Liver (tissue), 3 donors: ENCODE data around the gene PAK1.

Source experiments
- EGR1 ChIP-seq, 2 donors: IDR thresholded peaks; 2 replicates each; pipeline ENCODE4 v1.6.1; 2016 to 2018; ENCODE audit warnings: antibody characterized with exemption in 2 of 2, low read depth in 2 of 2
- GABPA ChIP-seq, 2 donors: IDR thresholded peaks in 1 of 2; conservative IDR thresholded peaks in 1 of 2; 2 replicates each; pipeline ENCODE4 v1.6.1; 2016; ENCODE audit warnings: antibody characterized with exemption in 2 of 2, mild to moderate bottlenecking in 1 of 2, moderate library complexity in 1 of 2
- JUND ChIP-seq, 2 donors: IDR thresholded peaks; 2 replicates each; pipeline ENCODE4 v1.6.1; 2016; ENCODE audit warnings: antibody characterized with exemption in 2 of 2
- SP1 ChIP-seq: IDR thresholded peaks from 2 replicates; pipeline ENCODE4 v1.6.1; 2018; ENCODE audit warnings: antibody characterized with exemption, mild to moderate bottlenecking
- YY1 ChIP-seq: IDR thresholded peaks from 2 replicates; pipeline ENCODE4 v1.6.1; 2016; ENCODE audit warnings: antibody characterized with exemption, mild to moderate bottlenecking
- ZBTB33 ChIP-seq: IDR thresholded peaks from 2 replicates; pipeline ENCODE4 v1.6.1; 2016; ENCODE audit warnings: antibody characterized with exemption
- TF ChIP-seq, protein P1 (sequence below): fragments of 150-350 bp; IDR thresholded peaks from 2 replicates; pipeline ENCODE4 v1.5.1; 2017; ENCODE audit warnings: improper control_type of control experiment, low read depth, low read length; ENCODE audit not compliant: missing input control
- TF ChIP-seq, protein P2 (sequence below): IDR thresholded peaks from 2 replicates; pipeline ENCODE4 v1.6.1; 2016; ENCODE audit warnings: antibody characterized with exemption
- donor health status: healthy.
- donor health status: healthy.

DNA sequence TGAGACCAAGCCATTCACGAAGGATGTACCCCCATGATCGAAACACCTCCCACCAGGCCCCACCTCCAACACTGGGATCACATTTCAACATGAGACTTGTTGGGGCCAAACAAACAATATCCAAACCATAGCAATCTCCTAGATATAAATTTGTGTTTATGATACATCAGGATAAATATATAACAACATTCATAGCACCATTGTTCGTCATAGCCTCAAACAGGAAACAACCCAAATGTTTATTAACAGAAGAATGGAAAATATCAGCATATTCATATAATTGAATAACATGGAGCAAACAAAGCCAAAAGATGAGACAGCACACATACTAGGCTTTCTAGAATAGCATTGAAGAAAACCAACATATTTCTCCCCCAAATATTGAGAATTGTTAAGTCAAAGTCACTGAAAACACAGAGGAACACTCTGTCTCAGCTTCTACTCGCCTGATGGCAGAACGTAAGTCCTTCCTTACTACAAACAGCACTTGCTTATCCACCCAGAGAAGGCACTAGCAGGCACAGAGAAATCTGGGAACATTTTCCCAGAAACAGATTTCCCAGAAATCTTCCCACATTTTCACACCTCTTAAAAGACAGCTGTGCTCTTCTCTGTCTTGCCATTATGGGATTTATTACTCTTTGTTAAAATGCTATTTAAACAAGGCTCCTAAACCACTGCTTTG is 164.4 kb downstream of the PAK1 start:
- TF ChIP-seq, protein P1, sequence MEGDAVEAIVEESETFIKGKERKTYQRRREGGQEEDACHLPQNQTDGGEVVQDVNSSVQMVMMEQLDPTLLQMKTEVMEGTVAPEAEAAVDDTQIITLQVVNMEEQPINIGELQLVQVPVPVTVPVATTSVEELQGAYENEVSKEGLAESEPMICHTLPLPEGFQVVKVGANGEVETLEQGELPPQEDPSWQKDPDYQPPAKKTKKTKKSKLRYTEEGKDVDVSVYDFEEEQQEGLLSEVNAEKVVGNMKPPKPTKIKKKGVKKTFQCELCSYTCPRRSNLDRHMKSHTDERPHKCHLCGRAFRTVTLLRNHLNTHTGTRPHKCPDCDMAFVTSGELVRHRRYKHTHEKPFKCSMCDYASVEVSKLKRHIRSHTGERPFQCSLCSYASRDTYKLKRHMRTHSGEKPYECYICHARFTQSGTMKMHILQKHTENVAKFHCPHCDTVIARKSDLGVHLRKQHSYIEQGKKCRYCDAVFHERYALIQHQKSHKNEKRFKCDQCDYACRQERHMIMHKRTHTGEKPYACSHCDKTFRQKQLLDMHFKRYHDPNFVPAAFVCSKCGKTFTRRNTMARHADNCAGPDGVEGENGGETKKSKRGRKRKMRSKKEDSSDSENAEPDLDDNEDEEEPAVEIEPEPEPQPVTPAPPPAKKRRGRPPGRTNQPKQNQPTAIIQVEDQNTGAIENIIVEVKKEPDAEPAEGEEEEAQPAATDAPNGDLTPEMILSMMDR: no peak
- TF ChIP-seq, protein P2, sequence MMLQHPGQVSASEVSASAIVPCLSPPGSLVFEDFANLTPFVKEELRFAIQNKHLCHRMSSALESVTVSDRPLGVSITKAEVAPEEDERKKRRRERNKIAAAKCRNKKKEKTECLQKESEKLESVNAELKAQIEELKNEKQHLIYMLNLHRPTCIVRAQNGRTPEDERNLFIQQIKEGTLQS: no peak
- TF ChIP-seq EGR1 (IDR thresholded peaks at IDR 0.05; ENCODE audit: low read depth in 2 of 2) (no peak), GABPA (IDR thresholded peaks at IDR 0.05 in 1 of 2, conservative IDR thresholded peaks at IDR 0.05 in 1 of 2) (no peak), YY1 (no peak), JUND (IDR thresholded peaks at IDR 0.05) (no peak), ZBTB33 (no peak), SP1 (no peak)
